Caco-2 (cell line): ENCODE data around the gene CD58. TPM values are rescaled to one million over a fixed set of nuclear protein-coding genes. Genes with fewer than 3 reads are reported as not detected.
A peak's percentile ranks its signal among the peaks of the same experiment; 100 is the strongest.

ENCODE experiments used
- BruUV-seq: library from RNA; stranded (reverse); fragments of 400-500 nt; replicated peaks from 2 replicates; lab custom pipeline; 2021; lab: Mats Ljungman, UMichigan
- CTCF ChIA-PET: fragments of 300-600 bp; sonication (Branson Sonifier 250); formaldehyde crosslinking; loops from one replicate; lab custom pipeline; 2022; ENCODE audit warnings: antibody characterized with exemption; lab: Charles Lee
- POLR2A ChIA-PET: fragments of 300-600 bp; sonication (Branson Sonifier 250); formaldehyde crosslinking; loops from one replicate; lab custom pipeline; 2022; ENCODE audit warnings: antibody characterized with exemption; lab: Charles Lee
- DNase-seq, 2 experiments: peaks; one replicate each; pipeline versions ENCODE4 v3.0.0 to v3.0.0-alpha.2; 2020 to 2022
- H3K27me3 ChIP-seq: replicated peaks from 2 replicates; pipeline ENCODE4 v1.6.0; 2011; ENCODE audit warnings: low read length; ENCODE audit not compliant: control insufficient read depth, insufficient read depth
- H3K36me3 ChIP-seq: 2 replicates; pipeline ENCODE4 v1.5.1; 2011; ENCODE audit warnings: low read length; ENCODE audit not compliant: control insufficient read depth, insufficient read depth
- H3K4me1 ChIP-seq: fragments of 250-450 bp; sonication (Bioruptor Pico); 2 replicates; pipeline ENCODE4 v1.5.1; 2020; ENCODE audit warnings: mild to moderate bottlenecking
- H3K4me3 ChIP-seq: 2 replicates; pipeline ENCODE4 v1.5.1; 2011; ENCODE audit warnings: low read depth, mild to moderate bottlenecking, control low read depth, low read length
- H3K9me3 ChIP-seq: fragments of 250-450 bp; sonication (Bioruptor Pico); 2 replicates; pipeline ENCODE4 v1.5.1; 2020; ENCODE audit warnings: mild to moderate bottlenecking, moderate library complexity
- H3K27ac Mint-ChIP-seq: one replicate; pipeline ENCODE4 v1.8.0; 2022; ENCODE audit warnings: mixed read lengths; ENCODE audit not compliant: unreplicated experiment
- H3K27me3 Mint-ChIP-seq: one replicate; pipeline ENCODE4 v1.8.0; 2022; ENCODE audit warnings: mixed read lengths; ENCODE audit not compliant: insufficient read depth, unreplicated experiment
- H3K36me3 Mint-ChIP-seq: one replicate; pipeline ENCODE4 v1.8.0; 2022; ENCODE audit warnings: mild to moderate bottlenecking, mixed read lengths; ENCODE audit not compliant: insufficient read depth, unreplicated experiment
- H3K4me1 Mint-ChIP-seq: one replicate; pipeline ENCODE4 v1.8.0; 2022; ENCODE audit warnings: low read depth, mixed read lengths; ENCODE audit not compliant: unreplicated experiment
- H3K4me3 Mint-ChIP-seq: one replicate; pipeline ENCODE4 v1.8.0; 2022; ENCODE audit warnings: mild to moderate bottlenecking, moderate library complexity, mixed read lengths; ENCODE audit not compliant: unreplicated experiment
- H3K9me3 Mint-ChIP-seq: one replicate; pipeline ENCODE4 v1.8.0; 2022; ENCODE audit warnings: mixed read lengths; ENCODE audit not compliant: unreplicated experiment
- CTCF ChIP-seq, 2 experiments: fragments of 200-600 bp in 1 of 2; IDR thresholded peaks; 1 replicate in 1 of 2; 2 replicates in 1 of 2; pipeline versions ENCODE4 v1.5.1 to v1.8.0; 2011 to 2022; ENCODE audit warnings: antibody characterized with exemption in 1 of 2, control low read depth in 1 of 2, inconsistent platforms in 1 of 2, low read depth in 1 of 2, low read length in 1 of 2, mild to moderate bottlenecking in 1 of 2, moderate library complexity in 1 of 2; ENCODE audit not compliant: insufficient read depth in 1 of 2, severe bottlenecking in 1 of 2, unreplicated experiment in 1 of 2
- intact Hi-C: fragments of 100-400 bp; cut with micrococcal nuclease; formaldehyde crosslinking; loops from one replicate; pipeline ENCODE4 v1.10.0; 2022; ENCODE audit not compliant: unreplicated experiment
- total RNA-seq: library from RNA; stranded (reverse); gene quantifications from 2 replicates; pipeline ENCODE4 v1.2.3, GENCODE V29; 2022

CD58 gene
- total RNA-seq, 1 experiment from 2014 or later, result 5.6 TPM

DNA sequence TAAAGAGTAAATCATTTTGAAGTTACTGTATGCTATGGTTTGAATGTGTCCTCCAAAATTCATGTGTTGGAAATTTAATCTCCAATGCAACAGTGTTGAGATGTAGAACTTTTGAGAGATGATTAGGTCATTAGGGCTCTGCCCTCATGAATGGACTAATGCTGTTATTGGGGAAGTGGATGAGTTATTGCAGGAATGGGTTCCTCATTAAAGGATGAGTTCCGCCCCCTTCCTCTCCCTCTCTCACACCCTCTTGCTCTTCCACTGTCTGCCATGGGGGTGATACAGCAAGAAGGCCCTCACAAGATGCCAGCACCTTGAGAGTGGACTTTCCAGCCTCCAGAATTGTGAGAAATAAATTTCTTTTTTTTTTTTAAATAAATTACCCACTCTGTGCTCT is 100.2 kb downstream of the CD58 start:
- DNase-seq, result no peak
- no peak for TF ChIP-seq CTCF (IDR thresholded peaks at IDR 0.05; ENCODE audit: insufficient read depth in 1 of 2, low read depth in 1 of 2, low read length in 1 of 2, severe bottlenecking in 1 of 2, unreplicated experiment in 1 of 2)
- POLR2A ChIA-PET, result no interaction called here
- Histone ChIP-seq H3K9me3 (no peaks in the 10 kb centered on the region), H3K36me3 (no peaks in the 10 kb centered on the region), H3K4me3 (no peak overlapping the region), H3K27me3 (no peaks in the 10 kb centered on the region), H3K4me1 (peaks cover 53% of the 10 kb centered on the region)
- Mint-ChIP-seq H3K4me3 (no peak overlapping the region), H3K36me3 (peaks cover 4% of the 10 kb centered on the region), H3K9me3 (peaks cover 10% of the 10 kb centered on the region), H3K27me3 (no peaks in the 10 kb centered on the region), H3K27ac (no peak overlapping the region), H3K4me1 (peaks cover 36% of the 10 kb centered on the region)
- no TSS peak for BruUV-seq
- CTCF ChIA-PET, result interaction anchor here (1.0 kb wide), 1 partner anchor 14 kb away, joined by 3 read pairs; no protein-coding TSS in a partner anchor
- intact Hi-C loops, result no loop called here

DNA sequence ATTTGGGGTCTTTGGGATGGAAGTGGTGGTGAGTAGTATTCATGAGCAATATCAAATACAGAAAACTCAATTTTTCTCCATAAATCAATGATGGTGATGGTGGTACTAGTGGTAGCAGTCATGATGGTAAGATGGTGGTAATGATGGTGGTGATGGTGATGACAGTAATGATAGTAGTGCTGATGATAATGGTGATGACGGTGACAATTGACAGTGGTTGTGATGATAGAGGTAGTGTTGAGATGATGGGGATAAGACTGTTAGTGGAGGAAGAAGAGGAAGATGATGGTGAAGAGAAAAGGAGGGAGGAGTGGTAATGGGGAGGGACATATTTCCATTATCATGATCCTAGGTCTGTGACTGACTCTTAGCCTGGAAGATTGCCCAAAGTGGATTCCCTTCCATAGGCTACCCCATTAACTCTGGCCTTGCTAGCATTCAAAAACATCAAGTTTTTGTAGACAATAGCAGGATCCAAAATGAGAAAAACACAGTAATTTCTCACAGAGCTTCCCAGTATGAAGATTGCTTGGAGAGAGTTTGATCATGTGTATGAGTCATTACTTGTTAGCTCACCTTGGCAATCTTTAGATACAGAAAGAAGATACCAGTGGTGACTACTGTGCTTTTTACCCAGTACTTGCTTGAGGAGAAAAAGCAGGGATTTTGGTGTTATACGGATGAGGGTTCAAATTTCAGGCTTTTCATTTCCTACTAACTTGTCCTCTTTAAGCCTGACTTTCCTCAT is 103.8 kb downstream of the CD58 start:
- Mint-ChIP-seq H3K4me3 (no peak overlapping the region), H3K4me1 (peaks cover 25% of the 10 kb centered on the region), H3K36me3 (no peaks in the 10 kb centered on the region), H3K9me3 (peaks cover 10% of the 10 kb centered on the region), H3K27ac (peak overlapping the region; percentile 60), H3K27me3 (no peaks in the 10 kb centered on the region)
- no peak for DNase-seq
- Histone ChIP-seq H3K27me3 (no peaks in the 10 kb centered on the region), H3K36me3 (no peaks in the 10 kb centered on the region), H3K4me1 (peaks cover 23% of the 10 kb centered on the region), H3K9me3 (no peaks in the 10 kb centered on the region), H3K4me3 (no peak overlapping the region)
- ChIA-PET CTCF (interaction anchor here (1.0 to 1.9 kb wide), 2 partner anchors 13 to 18 kb away, joined by 3 to 7 read pairs; no protein-coding TSS in a partner anchor), POLR2A (no interaction called here)
- no peak for TF ChIP-seq CTCF (IDR thresholded peaks at IDR 0.05; ENCODE audit: insufficient read depth in 1 of 2, low read depth in 1 of 2, low read length in 1 of 2, severe bottlenecking in 1 of 2, unreplicated experiment in 1 of 2)
- intact Hi-C loops, result no loop called here
- TSS peak; percentile 40 for BruUV-seq

GRCh38 chr1:116465845-116466685 is 104.8 kb downstream of the CD58 start:
- no TSS peak for BruUV-seq
- TF ChIP-seq CTCF (IDR thresholded peaks at IDR 0.05; ENCODE audit: insufficient read depth in 1 of 2, low read depth in 1 of 2, low read length in 1 of 2, severe bottlenecking in 1 of 2, unreplicated experiment in 1 of 2), result no peak
- Mint-ChIP-seq H3K27me3 (no peaks in the 10 kb centered on the region), H3K27ac (peak overlapping the region; percentile 60), H3K4me1 (peaks cover 16% of the 10 kb centered on the region), H3K9me3 (peaks cover 10% of the 10 kb centered on the region), H3K36me3 (no peaks in the 10 kb centered on the region), H3K4me3 (no peak overlapping the region)
- DNase-seq, result no peak
- intact Hi-C loops, result no loop called here
- peaks cover 17% of the 10 kb centered on the region for H3K4me1 ChIP-seq
- no peaks in the 10 kb centered on the region for H3K27me3 ChIP-seq
- H3K36me3 ChIP-seq, result no peaks in the 10 kb centered on the region
- CTCF ChIA-PET, result interaction anchor here (1.0 to 1.9 kb wide), 2 partner anchors 12 to 19 kb away, joined by 3 to 7 read pairs; no protein-coding TSS in a partner anchor
- H3K9me3 ChIP-seq, result no peaks in the 10 kb centered on the region
- 0 out of 2 replicates have a peak overlapping the region, but pooled peaks have one; percentile 7 for H3K4me3 ChIP-seq
- POLR2A ChIA-PET, result no interaction called here
